ENCODE results near the gene MED13L. TPM values are rescaled to one million over a fixed set of nuclear protein-coding genes. Genes with fewer than 3 reads are reported as not detected.

Gene MED13L
- total and polyA plus RNA-seq, 2 donors (not counting 3 experiments of a cell fraction or from before 2014, with no cell fraction given) = 27.4 to 93.6 TPM

DNA sequence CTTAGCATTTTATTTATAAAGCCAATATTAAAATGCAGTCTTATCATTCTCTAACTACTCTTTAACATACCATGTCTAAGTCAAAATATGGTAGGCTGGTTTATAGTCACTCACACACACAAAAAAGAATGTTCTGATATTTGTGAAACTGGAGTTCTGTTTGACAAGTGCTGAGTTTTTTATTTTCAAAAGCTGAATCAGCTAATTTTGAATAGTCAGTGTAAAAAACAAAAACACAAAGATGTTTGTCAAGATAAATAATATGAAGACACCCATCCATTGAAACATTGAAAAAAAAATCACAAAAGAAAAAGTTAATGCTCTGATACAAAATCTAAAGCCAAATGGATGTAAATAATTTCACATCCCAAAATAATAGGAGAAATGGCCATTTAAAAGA, 231.5 kb downstream of the MED13L start:
- intact Hi-C loops (cut with micrococcal nuclease) = no loop called here
- Histone ChIP-seq H3K4me1 (ENCODE audit: control insufficient read depth, extremely low read depth, insufficient read depth, low read length) (no peaks in the 10 kb centered on the region), H2AFZ (ENCODE audit: low read depth, low read length) (no peak overlapping the region), H3K27me3 (ENCODE audit: control insufficient read depth in 2 of 2, insufficient read depth in 2 of 2, low read length in 2 of 2) (no peaks in the 10 kb centered on the region), H3K9me1 (replicated peaks; ENCODE audit: control insufficient read depth, extremely low read depth, insufficient read depth, low read length) (no peaks in the 10 kb centered on the region), H3K27ac (ENCODE audit: insufficient read depth, low read depth, low read length) (no peak overlapping the region), H3K9ac (replicated peaks; ENCODE audit: extremely low read depth, insufficient read depth, low read length) (no peak overlapping the region), H4K20me1 (replicated peaks; ENCODE audit: control insufficient read depth, extremely low read depth, insufficient read depth, low read length) (peaks cover 3% of the 10 kb centered on the region), H3K9me3 (replicated peaks; ENCODE audit: control insufficient read depth, insufficient read depth, low read length) (no peaks in the 10 kb centered on the region), H3K36me3 (ENCODE audit: control insufficient read depth in 2 of 2, extremely low read depth in 1 of 2, insufficient read depth in 2 of 2, low read length in 2 of 2) (no peaks in the 10 kb centered on the region), H3K79me2 (ENCODE audit: control insufficient read depth, insufficient read depth, low read length) (peaks cover 6% of the 10 kb centered on the region), H3K4me2 (ENCODE audit: insufficient read depth, low read length) (no peak overlapping the region), H3K4me3 (replicated peaks in 1 of 3; ENCODE audit: insufficient read depth in 1 of 3, low read depth in 1 of 3, low read length in 3 of 3) (no peak overlapping the region)
- FAIRE-seq (no peak), DNase-seq (ENCODE audit: low read depth, low spot score) (no peak)
- CTCF ChIA-PET = no interaction called here
- BruUV-seq (replicated peaks) = no TSS peak
- dilution Hi-C loops (cut with MboI; ENCODE audit: extremely low pct_ligation_motif_present, low sequenced_read_pairs) = no loop called here
- TF ChIP-seq POLR2AphosphoS5 (IDR thresholded peaks at IDR 0.05; ENCODE audit: insufficient read depth, low read depth, low read length) (no peak), FOS (IDR thresholded peaks at IDR 0.05; ENCODE audit: borderline replicate concordance, insufficient read depth, low read length) (no peak), MAX (IDR thresholded peaks at IDR 0.05; ENCODE audit: insufficient read depth, insufficient read length) (no peak)
- POLR2A ChIA-PET = no interaction called here

GRCh38 chr12:116045150-116045549, 232.3 kb downstream of the MED13L start:
- dilution Hi-C loops (cut with MboI; ENCODE audit: extremely low pct_ligation_motif_present, low sequenced_read_pairs) (no loop called here), intact Hi-C loops (cut with micrococcal nuclease) (no loop called here)
- ChIA-PET POLR2A (no interaction called here), CTCF (interaction anchor here (1.0 to 1.8 kb wide), 2 partner anchors 9 to 12 kb away, joined by 3 to 5 read pairs; no protein-coding TSS in a partner anchor)
- no peaks in the 10 kb centered on the region for H3K9me3 ChIP-seq (replicated peaks; ENCODE audit: control insufficient read depth, insufficient read depth, low read length)
- no peak overlapping the region for H3K4me2 ChIP-seq (ENCODE audit: insufficient read depth, low read length)
- H3K36me3 ChIP-seq (ENCODE audit: control insufficient read depth in 2 of 2, extremely low read depth in 1 of 2, insufficient read depth in 2 of 2, low read length in 2 of 2) = no peaks in the 10 kb centered on the region
- H3K9me1 ChIP-seq (replicated peaks; ENCODE audit: control insufficient read depth, extremely low read depth, insufficient read depth, low read length) = no peaks in the 10 kb centered on the region
- no peak for DNase-seq (ENCODE audit: low read depth, low spot score)
- no peaks in the 10 kb centered on the region for H3K27me3 ChIP-seq (ENCODE audit: control insufficient read depth in 2 of 2, insufficient read depth in 2 of 2, low read length in 2 of 2)
- peaks cover 2% of the 10 kb centered on the region for H3K4me1 ChIP-seq (ENCODE audit: control insufficient read depth, extremely low read depth, insufficient read depth, low read length)
- TF ChIP-seq POLR2AphosphoS5 (IDR thresholded peaks at IDR 0.05; ENCODE audit: insufficient read depth, low read depth, low read length) (no peak), CTCF (IDR thresholded peaks at IDR 0.05; ENCODE audit: extremely low read depth in 1 of 2, insufficient read depth in 1 of 2, low read depth in 1 of 2, low read length in 2 of 2) (no peak), POLR2A (IDR thresholded peaks at IDR 0.05; ENCODE audit: low read depth, low read length) (no peak), FOS (IDR thresholded peaks at IDR 0.05; ENCODE audit: borderline replicate concordance, insufficient read depth, low read length) (no peak), JUN (IDR thresholded peaks at IDR 0.05; ENCODE audit: borderline replicate concordance, insufficient read depth, insufficient read length, low read depth) (no peak), EZH2 (IDR thresholded peaks at IDR 0.05; ENCODE audit: borderline replicate concordance, low read depth, low read length, severe bottlenecking) (no peak), MYC (IDR thresholded peaks at IDR 0.05; ENCODE audit: low read depth, low read length) (no peak), MAX (IDR thresholded peaks at IDR 0.05; ENCODE audit: insufficient read depth, insufficient read length) (no peak), GATA2 (IDR thresholded peaks at IDR 0.05; ENCODE audit: insufficient read depth, insufficient read length, low read depth, low read length) (no peak)
- BruUV-seq (replicated peaks) = no TSS peak
- FAIRE-seq = no peak
- H3K4me3 ChIP-seq (replicated peaks in 1 of 3; ENCODE audit: insufficient read depth in 1 of 3, low read depth in 1 of 3, low read length in 3 of 3) = no peak overlapping the region
- H3K27ac ChIP-seq (ENCODE audit: insufficient read depth, low read depth, low read length) = no peak overlapping the region
- peaks cover 2% of the 10 kb centered on the region for H4K20me1 ChIP-seq (replicated peaks; ENCODE audit: control insufficient read depth, extremely low read depth, insufficient read depth, low read length)
- no peak overlapping the region for H3K9ac ChIP-seq (replicated peaks; ENCODE audit: extremely low read depth, insufficient read depth, low read length)
- H2AFZ ChIP-seq (ENCODE audit: low read depth, low read length) = no peak overlapping the region
- H3K79me2 ChIP-seq (ENCODE audit: control insufficient read depth, insufficient read depth, low read length) = peaks cover 6% of the 10 kb centered on the region
